ENCODE data around the gene GAD2.

GRCh38 chr10:26217396-26218086 is 967 bp downstream of the GAD2 start:
- TF ChIP-seq CTCF (IDR thresholded peaks at IDR 0.05) (no peak), EZH2 (IDR thresholded peaks at IDR 0.05) (peak; percentile 93), EZH2phosphoT487 (IDR thresholded peaks at IDR 0.05) (peak; percentile 95)
